Parathyroid adenoma (tissue), 2 donors: ENCODE measurements around the gene AGPAT4.

Experiments
- H2AFZ ChIP-seq: fragments of 300-600 bp; sonication (generic); one replicate; pipeline ENCODE4 v1.7.0; 2017; ENCODE audit warnings: antibody characterized with exemption, mild to moderate bottlenecking
- H3K27ac ChIP-seq: fragments of 300-600 bp; sonication (generic); one replicate; pipeline ENCODE4 v1.7.0; 2017
- H3K27me3 ChIP-seq: fragments of 300-600 bp; sonication (generic); one replicate; pipeline ENCODE4 v1.7.0; 2017; ENCODE audit warnings: low read length; ENCODE audit not compliant: control insufficient read depth, insufficient read depth
- H3K36me3 ChIP-seq: fragments of 300-600 bp; sonication (generic); one replicate; pipeline ENCODE4 v1.7.0; 2017; ENCODE audit warnings: low read length; ENCODE audit not compliant: control insufficient read depth, insufficient read depth
- H3K4me1 ChIP-seq: fragments of 300-600 bp; sonication (generic); one replicate; pipeline ENCODE4 v1.7.0; 2017; ENCODE audit warnings: control low read depth
- H3K4me2 ChIP-seq: fragments of 300-600 bp; sonication (generic); one replicate; pipeline ENCODE4 v1.7.0; 2017; ENCODE audit warnings: low read length
- H3K4me3 ChIP-seq: fragments of 300-600 bp; sonication (generic); one replicate; pipeline ENCODE4 v1.7.0; 2017; ENCODE audit warnings: low read depth, low read length
- H3K79me2 ChIP-seq: fragments of 300-600 bp; sonication (generic); one replicate; pipeline ENCODE4 v1.7.0; 2017; ENCODE audit warnings: control low read depth
- H3K9ac ChIP-seq: fragments of 300-600 bp; sonication (generic); one replicate; pipeline ENCODE4 v1.7.0; 2017; ENCODE audit warnings: mild to moderate bottlenecking
- H3K9me3 ChIP-seq: fragments of 300-600 bp; sonication (generic); one replicate; pipeline ENCODE4 v1.7.0; 2017; ENCODE audit warnings: low read length; ENCODE audit not compliant: control insufficient read depth
- TF ChIP-seq, protein P1 (sequence below): fragments of 300-600 bp; sonication (generic); IDR thresholded peaks from one replicate; pipeline ENCODE4 v1.7.0; 2017; ENCODE audit warnings: antibody characterized with exemption, mild to moderate bottlenecking
- donor health status: primary hyperparathyroidism.

AGPAT4 gene

DNA sequence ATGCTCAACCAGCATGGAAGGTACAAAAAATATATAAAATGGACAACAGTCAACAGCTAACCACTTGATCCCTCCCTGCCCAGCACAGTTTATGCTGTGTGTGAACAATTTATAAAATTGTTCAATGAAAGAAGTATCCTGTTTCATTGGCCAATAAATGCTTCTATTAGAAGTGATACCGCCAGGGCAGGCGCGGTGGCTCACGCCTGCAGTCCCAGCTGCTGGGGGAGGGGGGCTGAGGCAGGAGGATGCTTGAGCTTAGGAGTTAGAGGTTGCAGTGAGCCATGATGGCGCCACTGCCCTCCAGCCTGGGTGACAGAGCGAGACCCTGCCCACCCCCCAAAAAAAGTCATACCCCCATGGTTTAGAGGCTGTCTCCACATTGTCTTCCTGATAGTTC, 4.6 kb downstream of the AGPAT4 start:
- no peak overlapping the region for H3K4me2 ChIP-seq
- H3K79me2 ChIP-seq = no peaks in the 10 kb centered on the region
- no peaks in the 10 kb centered on the region for H3K27me3 ChIP-seq
- TF ChIP-seq, protein P1, sequence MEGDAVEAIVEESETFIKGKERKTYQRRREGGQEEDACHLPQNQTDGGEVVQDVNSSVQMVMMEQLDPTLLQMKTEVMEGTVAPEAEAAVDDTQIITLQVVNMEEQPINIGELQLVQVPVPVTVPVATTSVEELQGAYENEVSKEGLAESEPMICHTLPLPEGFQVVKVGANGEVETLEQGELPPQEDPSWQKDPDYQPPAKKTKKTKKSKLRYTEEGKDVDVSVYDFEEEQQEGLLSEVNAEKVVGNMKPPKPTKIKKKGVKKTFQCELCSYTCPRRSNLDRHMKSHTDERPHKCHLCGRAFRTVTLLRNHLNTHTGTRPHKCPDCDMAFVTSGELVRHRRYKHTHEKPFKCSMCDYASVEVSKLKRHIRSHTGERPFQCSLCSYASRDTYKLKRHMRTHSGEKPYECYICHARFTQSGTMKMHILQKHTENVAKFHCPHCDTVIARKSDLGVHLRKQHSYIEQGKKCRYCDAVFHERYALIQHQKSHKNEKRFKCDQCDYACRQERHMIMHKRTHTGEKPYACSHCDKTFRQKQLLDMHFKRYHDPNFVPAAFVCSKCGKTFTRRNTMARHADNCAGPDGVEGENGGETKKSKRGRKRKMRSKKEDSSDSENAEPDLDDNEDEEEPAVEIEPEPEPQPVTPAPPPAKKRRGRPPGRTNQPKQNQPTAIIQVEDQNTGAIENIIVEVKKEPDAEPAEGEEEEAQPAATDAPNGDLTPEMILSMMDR = no peak
- no peak overlapping the region for H2AFZ ChIP-seq
- H3K9ac ChIP-seq = no peak overlapping the region
- H3K4me1 ChIP-seq = no peaks in the 10 kb centered on the region
- no peaks in the 10 kb centered on the region for H3K9me3 ChIP-seq
- no peak overlapping the region for H3K27ac ChIP-seq
- H3K4me3 ChIP-seq = no peak overlapping the region
- H3K36me3 ChIP-seq = no peaks in the 10 kb centered on the region

DNA sequence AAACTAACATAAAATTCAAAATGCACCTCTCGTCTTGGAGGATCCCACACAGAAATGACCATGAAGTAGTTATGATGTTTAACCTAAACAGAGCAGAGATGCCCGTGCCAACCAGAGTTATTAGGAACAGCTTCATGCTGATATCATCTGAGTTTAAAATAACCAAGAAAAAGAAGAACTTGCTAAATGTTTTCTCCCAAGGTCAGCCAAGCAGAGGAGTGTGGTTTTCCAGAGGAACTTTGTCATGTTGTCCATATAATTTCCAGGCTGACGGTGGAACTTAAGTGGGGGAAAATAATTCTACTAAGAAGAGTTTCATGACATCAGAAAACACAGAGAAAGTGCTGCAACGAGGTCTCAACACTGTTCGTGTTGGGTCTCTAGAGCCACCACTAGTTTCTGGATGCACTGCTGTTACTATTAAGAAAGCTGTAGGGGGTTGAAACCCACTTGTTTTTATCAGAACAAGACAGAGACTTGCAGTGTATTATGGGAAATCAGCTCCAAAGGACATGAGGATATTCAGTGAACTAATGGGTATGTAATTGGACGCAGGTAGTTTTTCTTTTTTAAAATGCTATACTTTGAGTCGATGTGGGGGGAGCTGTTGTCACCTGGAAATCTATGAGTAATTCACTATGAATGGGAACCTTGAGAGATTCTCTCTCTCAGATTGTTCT, 5.2 kb downstream of the AGPAT4 start:
- no peaks in the 10 kb centered on the region for H3K27me3 ChIP-seq
- no peak overlapping the region for H3K4me2 ChIP-seq
- no peaks in the 10 kb centered on the region for H3K79me2 ChIP-seq
- TF ChIP-seq, protein P1 = no peak
- no peak overlapping the region for H2AFZ ChIP-seq
- no peak overlapping the region for H3K27ac ChIP-seq
- H3K4me3 ChIP-seq = no peak overlapping the region
- H3K9ac ChIP-seq = no peak overlapping the region
- no peaks in the 10 kb centered on the region for H3K4me1 ChIP-seq
- H3K9me3 ChIP-seq = no peaks in the 10 kb centered on the region
- H3K36me3 ChIP-seq = no peaks in the 10 kb centered on the region

DNA sequence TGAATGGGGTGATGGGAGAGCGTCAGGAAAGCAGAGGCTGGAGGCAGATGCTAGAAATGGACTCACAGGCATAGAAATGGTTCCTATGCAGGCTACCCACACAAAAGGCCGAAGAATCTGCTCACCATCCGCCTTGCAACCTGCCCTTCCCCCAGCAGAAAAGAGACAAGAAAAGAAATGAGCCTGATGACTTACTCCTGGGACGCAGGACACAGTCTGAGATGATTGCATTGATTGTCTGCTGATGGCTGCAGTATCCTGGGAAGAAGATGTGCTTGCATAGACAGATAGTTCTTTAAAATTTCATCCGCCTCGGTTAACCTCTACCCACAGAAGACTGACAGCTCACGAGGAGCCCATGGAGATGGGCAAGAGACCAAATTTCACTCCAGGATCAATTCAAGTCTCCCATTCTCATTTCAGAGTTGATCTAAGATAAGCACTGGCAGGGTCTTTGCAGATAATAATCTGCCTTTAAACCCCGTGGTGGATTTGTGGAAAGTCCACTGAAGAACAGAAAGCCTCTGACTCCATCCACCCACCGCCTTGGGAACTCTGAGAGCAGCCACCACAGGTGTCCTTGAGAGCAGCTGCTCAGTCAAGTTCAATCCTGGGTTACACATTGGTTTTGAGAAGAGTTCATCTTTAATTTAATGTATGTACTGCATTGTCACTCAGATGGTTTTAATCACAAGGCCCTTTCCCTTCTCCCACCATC, 7.2 kb downstream of the AGPAT4 start:
- TF ChIP-seq, protein P1 = no peak
- no peaks in the 10 kb centered on the region for H3K27me3 ChIP-seq
- H3K79me2 ChIP-seq = no peaks in the 10 kb centered on the region
- H3K27ac ChIP-seq = no peak overlapping the region
- H3K9ac ChIP-seq = no peak overlapping the region
- no peak overlapping the region for H3K4me2 ChIP-seq
- H3K36me3 ChIP-seq = no peaks in the 10 kb centered on the region
- H3K4me3 ChIP-seq = no peak overlapping the region
- no peak overlapping the region for H2AFZ ChIP-seq
- no peaks in the 10 kb centered on the region for H3K4me1 ChIP-seq
- H3K9me3 ChIP-seq = no peaks in the 10 kb centered on the region

DNA sequence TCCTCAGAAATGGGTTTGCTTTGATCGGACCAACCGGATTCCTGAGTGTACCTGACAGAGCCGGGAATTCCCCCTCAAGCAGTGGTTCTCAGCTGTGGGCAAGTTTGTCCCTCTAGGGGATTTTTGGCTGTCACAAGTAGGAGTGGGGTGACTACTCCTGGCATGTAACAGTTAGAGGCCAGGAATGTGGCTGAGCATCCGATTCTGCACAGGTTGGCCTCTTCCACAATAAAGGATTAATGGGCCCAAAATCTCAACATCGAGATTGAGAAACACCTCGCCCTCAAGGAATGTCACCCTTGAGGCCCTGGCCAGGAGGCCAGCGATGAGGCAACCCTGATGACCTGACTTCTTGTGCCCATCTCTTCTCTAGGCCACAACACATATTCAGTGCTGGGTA, 7.9 kb downstream of the AGPAT4 start:
- H3K9me3 ChIP-seq = no peaks in the 10 kb centered on the region
- H3K9ac ChIP-seq = no peak overlapping the region
- H3K4me1 ChIP-seq = no peaks in the 10 kb centered on the region
- H3K4me3 ChIP-seq = no peak overlapping the region
- H3K27ac ChIP-seq = no peak overlapping the region
- H2AFZ ChIP-seq = no peak overlapping the region
- H3K27me3 ChIP-seq = no peaks in the 10 kb centered on the region
- H3K4me2 ChIP-seq = no peak overlapping the region
- TF ChIP-seq, protein P1 = no peak
- no peaks in the 10 kb centered on the region for H3K36me3 ChIP-seq
- H3K79me2 ChIP-seq = no peaks in the 10 kb centered on the region

DNA sequence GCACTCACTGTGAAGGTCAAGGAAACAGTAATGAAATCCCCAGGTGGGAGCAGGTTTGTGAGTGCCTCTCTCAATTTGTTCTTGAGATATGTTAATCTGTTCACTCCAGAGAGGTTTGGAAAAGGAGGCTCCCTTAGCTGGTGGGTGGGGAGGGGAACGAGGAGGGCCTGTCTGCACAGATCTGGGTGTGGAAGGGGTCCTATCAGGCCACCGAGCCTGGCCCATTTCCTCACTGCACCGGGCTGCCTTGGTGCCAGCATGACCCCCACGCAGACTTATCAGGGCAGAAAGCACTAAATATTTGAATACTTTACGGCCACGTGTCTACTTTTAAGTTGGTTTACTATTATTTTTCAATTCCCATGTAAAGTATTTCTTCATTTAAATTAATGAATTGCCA, 8.3 kb downstream of the AGPAT4 start:
- no peak overlapping the region for H3K9ac ChIP-seq
- no peak overlapping the region for H2AFZ ChIP-seq
- no peak overlapping the region for H3K27ac ChIP-seq
- no peaks in the 10 kb centered on the region for H3K36me3 ChIP-seq
- H3K9me3 ChIP-seq = no peaks in the 10 kb centered on the region
- TF ChIP-seq, protein P1 = no peak
- H3K27me3 ChIP-seq = no peaks in the 10 kb centered on the region
- no peaks in the 10 kb centered on the region for H3K79me2 ChIP-seq
- H3K4me2 ChIP-seq = no peak overlapping the region
- no peak overlapping the region for H3K4me3 ChIP-seq
- no peaks in the 10 kb centered on the region for H3K4me1 ChIP-seq
